Measurements from ENCODE around the gene TOGARAM2.
A peak's percentile ranks its signal among the peaks of the same experiment; 100 is the strongest.

Gene TOGARAM2

GRCh38 chr2:29023188-29023587 lies 42.1 kb downstream of the TOGARAM2 start:
- DNase-seq = no peak

- DNase-seq = no peak
Observed at GRCh38 chr2:29024882-29025430, 43.9 kb downstream of the TOGARAM2 start.

GRCh38 chr2:29025711-29026110 lies 44.6 kb downstream of the TOGARAM2 start:
- DNase-seq = no peak

- DNase-seq = no peak
Observed at GRCh38 chr2:29031046-29031445, 49.9 kb downstream of the TOGARAM2 start.

DNA sequence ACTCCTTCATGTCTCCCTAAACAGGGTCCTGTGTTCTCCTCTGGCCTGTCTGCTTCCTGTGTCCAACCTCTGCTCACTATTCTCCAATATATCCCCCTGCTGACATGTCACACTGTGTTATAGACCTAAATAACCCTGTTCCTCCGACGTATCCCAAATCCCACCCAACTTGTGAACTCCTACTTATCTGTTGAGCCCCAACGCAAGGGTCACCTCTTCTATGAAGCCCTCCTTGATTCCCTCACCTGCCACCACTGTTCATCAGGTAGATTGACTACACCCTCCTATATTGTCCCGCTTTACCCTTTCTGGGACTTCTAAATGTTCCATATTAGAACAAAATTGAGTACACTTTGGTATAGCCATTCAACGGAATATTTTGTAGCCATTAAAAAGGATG lies 51.1 kb downstream of the TOGARAM2 start:
- no peak for DNase-seq

GRCh38 chr2:29033172-29033571 lies 52.1 kb downstream of the TOGARAM2 start:
- no peak for DNase-seq

- no peak for DNase-seq
Observed at GRCh38 chr2:29033656-29034055, 52.6 kb downstream of the TOGARAM2 start.

GRCh38 chr2:29035016-29035745 lies 54.1 kb downstream of the TOGARAM2 start:
- no peak for DNase-seq

DNA sequence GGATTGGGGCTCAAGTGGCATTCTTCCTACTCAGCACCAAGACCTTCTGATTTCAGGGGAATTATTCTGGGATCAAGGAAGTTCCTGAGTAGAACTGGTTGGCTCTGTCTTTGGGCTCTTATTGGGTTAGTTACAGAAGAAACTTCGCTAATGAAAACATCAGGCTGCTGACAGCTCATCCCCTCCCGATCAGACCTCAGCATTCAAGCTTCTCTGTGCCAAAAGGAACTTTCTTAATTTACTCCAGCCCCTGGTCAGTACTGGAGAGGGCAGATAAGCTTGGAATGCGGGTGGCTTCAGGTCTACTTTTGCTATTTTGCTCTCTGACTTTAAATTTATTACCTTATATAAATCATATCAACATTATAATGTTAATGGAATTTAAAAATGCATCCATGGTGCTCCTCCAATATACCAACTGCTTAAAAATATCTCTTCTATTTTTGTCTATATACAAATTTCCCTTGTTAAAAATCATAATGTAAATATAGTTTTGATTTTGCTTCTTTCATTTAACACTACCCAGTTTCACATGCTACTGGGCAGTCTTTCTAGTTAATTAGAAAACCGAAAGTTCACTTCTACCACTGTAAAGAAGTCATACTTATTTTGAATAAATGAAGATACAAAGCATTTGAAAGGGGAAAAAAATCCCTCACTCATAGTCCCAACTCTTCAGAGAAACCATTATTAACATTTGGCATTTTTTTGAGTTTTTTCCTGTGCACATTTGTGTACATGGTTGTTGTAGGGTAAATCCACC lies 58.8 kb downstream of the TOGARAM2 start:
- no peak for DNase-seq

GRCh38 chr2:29040552-29040951 lies 59.5 kb downstream of the TOGARAM2 start:
- DNase-seq = no peak

- DNase-seq = no peak
Observed at GRCh38 chr2:29041161-29041660, 60.1 kb downstream of the TOGARAM2 start.

DNA sequence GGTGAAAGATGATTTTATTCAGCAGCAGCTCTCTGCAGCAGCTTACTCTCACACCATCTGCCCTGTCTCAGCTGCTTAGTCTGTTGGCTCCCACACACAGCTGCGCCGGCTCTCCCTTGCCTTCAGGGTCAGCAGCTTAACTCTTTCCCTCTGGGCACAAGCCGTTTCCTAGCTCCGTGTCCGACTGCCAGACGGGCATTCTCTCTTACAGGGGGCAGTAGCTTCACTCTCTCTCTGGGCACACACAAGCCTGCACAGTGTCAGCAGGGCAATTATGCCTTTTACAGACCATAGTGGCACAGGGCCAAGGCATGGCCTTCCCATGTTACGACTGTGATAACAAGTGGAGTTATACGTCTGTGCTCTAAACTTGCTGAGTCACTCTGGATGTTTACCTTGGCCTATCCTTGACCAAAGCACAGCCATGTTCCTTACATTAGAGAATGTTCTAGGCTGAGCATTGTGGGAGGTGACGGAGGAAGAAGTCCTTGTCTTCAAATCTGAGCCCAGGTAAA lies 61.5 kb downstream of the TOGARAM2 start:
- DNase-seq = peak; percentile 74

- DNase-seq = no peak
Observed at GRCh38 chr2:29044459-29044858, 63.4 kb downstream of the TOGARAM2 start.

GRCh38 chr2:29046321-29046720 lies 65.2 kb downstream of the TOGARAM2 start:
- DNase-seq = no peak

GRCh38 chr2:29047083-29047845 lies 66.2 kb downstream of the TOGARAM2 start:
- DNase-seq = no peak

DNA sequence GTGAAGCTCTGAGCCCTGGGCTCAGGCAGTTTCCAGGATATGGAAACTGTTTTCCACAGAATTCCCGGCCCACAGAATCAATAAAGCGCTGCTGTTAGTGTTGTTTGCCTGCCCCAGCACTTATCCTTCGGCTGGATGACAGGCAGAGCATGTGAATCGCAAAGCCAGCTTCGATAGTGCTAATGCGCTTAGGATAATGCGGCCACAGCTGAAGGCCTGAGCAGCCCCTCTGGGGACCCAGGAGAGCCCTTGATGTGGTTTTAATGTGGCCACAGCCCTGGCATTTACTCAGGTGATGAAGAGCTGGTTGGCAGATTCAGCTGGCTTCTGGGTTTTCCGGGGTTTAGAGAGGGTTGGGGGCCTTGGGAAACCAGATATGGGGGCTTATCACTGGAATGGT lies 69.5 kb downstream of the TOGARAM2 start:
- DNase-seq = peak; percentile 71

DNA sequence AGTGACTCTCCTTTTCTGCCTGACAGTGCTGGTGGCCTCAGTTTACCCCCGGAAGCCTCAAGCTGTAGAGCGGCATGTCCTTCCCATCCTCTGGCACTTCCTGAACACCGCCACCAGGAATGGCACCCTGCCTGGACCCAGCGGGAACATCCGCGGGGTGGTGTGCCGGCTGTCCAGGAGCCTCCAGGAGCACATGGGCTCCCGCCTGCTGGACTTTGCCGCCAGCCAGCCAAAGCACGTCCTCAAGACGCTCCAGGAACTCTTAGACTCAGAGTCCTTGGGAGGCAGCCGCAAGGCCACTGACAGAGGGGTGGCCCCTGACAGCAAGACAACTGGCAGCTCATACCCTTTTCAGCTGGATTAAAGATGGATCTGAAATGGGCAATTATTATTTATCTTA lies 70.6 kb downstream of the TOGARAM2 start:
- DNase-seq = no peak

DNA sequence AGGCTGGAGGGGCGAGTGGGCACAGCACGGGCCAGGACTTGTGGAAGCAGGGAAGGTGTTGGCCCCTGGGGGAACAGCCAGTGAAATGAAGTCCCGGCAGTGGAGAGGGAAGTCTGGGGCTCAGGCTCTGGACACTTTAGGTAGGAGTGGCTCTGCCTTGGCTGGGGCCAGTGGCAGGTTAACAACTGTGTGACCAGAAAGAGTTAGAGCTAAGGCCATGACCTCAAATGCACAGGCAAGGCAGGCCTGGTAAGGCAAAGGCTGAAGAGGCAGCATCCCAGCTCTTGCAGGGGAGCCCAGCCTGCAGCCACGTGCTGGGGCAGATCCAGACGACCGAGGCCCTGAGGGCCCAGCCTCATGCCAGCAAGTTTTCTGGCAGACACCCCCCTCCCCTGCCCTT lies 71.7 kb downstream of the TOGARAM2 start:
- DNase-seq = no peak

GRCh38 chr2:29053223-29053622 lies 72.1 kb downstream of the TOGARAM2 start:
- DNase-seq = no peak

DNA sequence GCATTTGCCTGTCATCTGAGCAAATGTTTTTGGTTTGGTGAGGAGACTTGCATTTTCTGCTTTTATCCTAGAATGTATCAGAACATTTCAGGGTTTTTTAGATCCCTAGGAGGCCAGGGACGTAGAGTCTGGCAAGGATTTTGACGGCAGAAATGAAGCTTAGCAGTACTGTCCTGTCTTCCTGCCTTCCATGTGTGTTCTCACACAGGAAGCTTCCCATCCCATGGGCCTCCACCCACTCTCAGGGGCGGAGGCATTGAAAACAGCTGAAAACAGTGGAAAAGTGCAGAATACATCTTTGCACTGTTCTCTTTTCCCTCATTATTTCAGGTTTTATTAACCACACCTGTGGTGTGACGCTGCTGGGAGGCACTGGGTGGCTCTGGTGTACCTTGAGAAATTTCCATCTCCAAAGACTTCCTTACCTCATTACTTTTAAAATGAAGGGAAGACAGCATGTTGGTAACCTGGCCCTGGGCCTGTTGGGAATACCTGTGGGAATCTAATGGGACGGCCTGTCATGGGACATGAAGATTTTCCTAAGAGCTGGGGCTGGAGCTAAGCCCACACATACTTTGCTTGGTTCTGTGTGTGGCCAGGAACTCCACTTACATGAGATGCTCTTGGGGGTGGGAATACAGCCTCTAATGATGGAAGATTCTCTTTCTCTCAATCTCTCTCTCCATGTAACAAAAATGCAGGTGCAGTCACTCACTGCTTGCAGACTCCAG lies 72.7 kb downstream of the TOGARAM2 start:
- no peak for DNase-seq

GRCh38 chr2:29054430-29054829 lies 73.3 kb downstream of the TOGARAM2 start:
- DNase-seq = no peak

DNA sequence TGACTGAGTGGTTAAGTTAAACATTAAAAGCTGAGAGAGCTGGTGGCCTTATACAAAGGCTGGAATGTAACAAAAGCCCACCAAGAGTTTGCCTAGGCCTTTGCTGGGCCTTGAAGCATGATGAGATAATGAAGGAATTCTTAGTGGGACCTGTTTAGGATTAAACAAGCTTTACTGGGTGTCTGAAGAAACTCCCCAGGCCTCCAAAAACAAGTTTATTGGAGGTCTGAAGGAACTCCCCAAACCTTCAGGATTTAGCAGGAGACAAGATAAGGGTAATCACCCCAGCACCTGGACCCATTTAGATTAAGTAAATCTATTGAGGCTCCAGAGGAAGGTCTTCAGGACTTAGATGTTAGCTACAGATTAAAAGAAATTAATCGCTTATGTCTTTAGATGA lies 74.5 kb downstream of the TOGARAM2 start:
- DNase-seq = no peak
